DOHH2 (cell line): ENCODE results near the gene RUNX1.

Experiments used
- H3F3A ChIP-seq: fragments of 200-600 bp; sonication (generic), shearing (Covaris generic); 2 replicates; pipeline ENCODE4 v1.6.0; 2016; ENCODE audit warnings: antibody characterized with exemption, mild to moderate bottlenecking; ENCODE audit not compliant: control insufficient read depth, insufficient read depth
- H3K27ac ChIP-seq: fragments of 200-600 bp; sonication (generic); 2 replicates; pipeline ENCODE4 v1.5.1; 2014; ENCODE audit warnings: low read depth, mild to moderate bottlenecking, low read length, moderate library complexity
- H3K27me3 ChIP-seq: fragments of 200-600 bp; sonication (generic); 2 replicates; pipeline ENCODE4 v1.6.1; 2014; ENCODE audit warnings: mild to moderate bottlenecking, low read length, mixed read lengths; ENCODE audit not compliant: control insufficient read depth
- H3K36me3 ChIP-seq: fragments of 200-600 bp; sonication (generic); 2 replicates; pipeline ENCODE4 v1.6.1; 2014; ENCODE audit warnings: mild to moderate bottlenecking, low read length, moderate library complexity, mixed read lengths; ENCODE audit not compliant: control insufficient read depth
- H3K4me1 ChIP-seq: fragments of 200-600 bp; sonication (generic); 2 replicates; pipeline ENCODE4 v1.6.1; 2014; ENCODE audit warnings: mild to moderate bottlenecking, low read length, mixed read lengths; ENCODE audit not compliant: control insufficient read depth
- H3K4me2 ChIP-seq: fragments of 200-600 bp; sonication (generic); 2 replicates; pipeline ENCODE4 v1.6.0; 2014; ENCODE audit warnings: mild to moderate bottlenecking, low read length, moderate library complexity
- H3K4me3 ChIP-seq: fragments of 200-600 bp; sonication (generic); 2 replicates; pipeline ENCODE4 v1.5.1; 2014; ENCODE audit warnings: mild to moderate bottlenecking, low read length, mixed read lengths
- H3K79me2 ChIP-seq: fragments of 200-600 bp; sonication (generic); 2 replicates; pipeline ENCODE4 v1.6.1; 2014; ENCODE audit warnings: mild to moderate bottlenecking, low read length, mixed read lengths; ENCODE audit not compliant: control insufficient read depth
- H3K9me2 ChIP-seq: fragments of 200-600 bp; sonication (generic); replicated peaks from 2 replicates; pipeline ENCODE4 v1.6.1; 2014; ENCODE audit warnings: mild to moderate bottlenecking, low read length, mixed read lengths; ENCODE audit not compliant: control insufficient read depth
- H3K9me3 ChIP-seq: fragments of 200-600 bp; sonication (generic); 2 replicates; pipeline ENCODE4 v1.6.1; 2014; ENCODE audit warnings: antibody characterized with exemption, low read length, mixed read lengths; ENCODE audit not compliant: control insufficient read depth, insufficient read depth
- H4K20me1 ChIP-seq: fragments of 200-600 bp; sonication (generic); 2 replicates; pipeline ENCODE4 v1.6.0; 2014; ENCODE audit warnings: low read depth, mild to moderate bottlenecking, antibody characterized with exemption, low read length, moderate library complexity; ENCODE audit not compliant: control insufficient read depth, insufficient read depth
- CTCF ChIP-seq: fragments of 200-600 bp; sonication (generic); IDR thresholded peaks from one replicate; pipeline ENCODE4 v1.5.1; 2014; ENCODE audit warnings: antibody characterized with exemption, mild to moderate bottlenecking, low read depth, low read length; ENCODE audit not compliant: poor library complexity, severe bottlenecking
- EZH2phosphoT487 ChIP-seq: fragments of 200-600 bp; sonication (generic); IDR thresholded peaks from 2 replicates; pipeline ENCODE4 v1.6.1; 2017; ENCODE audit warnings: borderline replicate concordance, mild to moderate bottlenecking, antibody characterized with exemption, low read length, moderate library complexity, mixed read lengths

The RUNX1 gene

GRCh38 chr21:35011681-35012080, 37.4 kb downstream of the RUNX1 start:
- no peak overlapping the region for H3K27ac ChIP-seq
- no peak overlapping the region for H3K4me2 ChIP-seq
- TF ChIP-seq EZH2phosphoT487 (no peak), CTCF (no peak)
- no peak overlapping the region for H3K4me3 ChIP-seq
- H4K20me1 ChIP-seq = peaks cover 16% of the 10 kb centered on the region
- H3K9me3 ChIP-seq = no peaks in the 10 kb centered on the region
- H3K4me1 ChIP-seq = no peaks in the 10 kb centered on the region
- peaks cover 18% of the 10 kb centered on the region for H3K36me3 ChIP-seq
- no peaks in the 10 kb centered on the region for H3K9me2 ChIP-seq
- H3F3A ChIP-seq = no peaks in the 10 kb centered on the region
- no peaks in the 10 kb centered on the region for H3K27me3 ChIP-seq
- peaks cover 98% of the 10 kb centered on the region for H3K79me2 ChIP-seq

GRCh38 chr21:35010447-35010846, 38.7 kb downstream of the RUNX1 start:
- Histone ChIP-seq H3K36me3 (peaks cover 19% of the 10 kb centered on the region), H3K27ac (no peak overlapping the region), H4K20me1 (peaks cover 10% of the 10 kb centered on the region; the same call in 1 of the 2 replicates), H3F3A (no peaks in the 10 kb centered on the region), H3K4me2 (no peak overlapping the region), H3K27me3 (no peaks in the 10 kb centered on the region), H3K4me1 (no peaks in the 10 kb centered on the region), H3K9me3 (no peaks in the 10 kb centered on the region), H3K9me2 (no peaks in the 10 kb centered on the region), H3K4me3 (no peak overlapping the region), H3K79me2 (peaks cover 98% of the 10 kb centered on the region)
- TF ChIP-seq CTCF (no peak), EZH2phosphoT487 (no peak)

- H4K20me1 ChIP-seq = 0 out of 2 replicates have a peak, but pooled peaks cover 7% of the 10 kb centered on the region
- H3K79me2 ChIP-seq = peaks cover 98% of the 10 kb centered on the region
- H3K27me3 ChIP-seq = no peaks in the 10 kb centered on the region
- no peaks in the 10 kb centered on the region for H3K9me3 ChIP-seq
- H3K4me3 ChIP-seq = no peak overlapping the region
- no peak for TF ChIP-seq CTCF
- TF ChIP-seq EZH2phosphoT487 = no peak
- H3F3A ChIP-seq = no peaks in the 10 kb centered on the region
- no peak overlapping the region for H3K4me2 ChIP-seq
- H3K27ac ChIP-seq = no peak overlapping the region
- peaks cover 18% of the 10 kb centered on the region for H3K36me3 ChIP-seq
- H3K9me2 ChIP-seq = no peaks in the 10 kb centered on the region
- H3K4me1 ChIP-seq = no peaks in the 10 kb centered on the region
Measured at GRCh38 chr21:35007348-35007747, 41.8 kb downstream of the RUNX1 start.
